ENCODE data around the gene RDH11.
"Not testable (repeated sequence)": the region's sequence is repeated elsewhere in the genome, so short reads cannot be mapped to it uniquely, and the experiment has no call there.

RDH11 gene

DNA sequence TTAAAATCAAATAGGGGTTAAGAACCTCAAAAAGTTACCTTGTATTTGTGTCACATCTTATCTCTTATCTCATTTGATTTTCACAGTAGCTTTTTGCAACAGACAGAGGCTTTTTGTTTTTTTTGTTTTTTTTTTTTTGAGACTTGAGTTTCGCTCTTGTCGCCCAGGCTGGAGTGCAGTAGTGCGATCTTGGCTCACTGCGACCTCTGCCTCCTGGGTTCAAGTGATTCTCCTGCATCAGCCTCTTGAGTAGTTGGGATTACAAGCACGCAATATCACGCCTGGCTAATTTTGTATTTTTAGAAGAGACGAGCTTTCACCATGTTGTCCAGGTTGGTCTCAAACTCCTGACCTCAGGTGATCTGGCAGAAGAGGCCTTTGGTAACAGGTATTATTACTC is 31.8 kb upstream of the RDH11 start:
- Histone ChIP-seq H3K9me3 (ENCODE audit: control insufficient read depth, low read length) (no peaks in the 10 kb centered on the region), H3K36me3 (ENCODE audit: control insufficient read depth, insufficient read depth, low read length) (no peaks in the 10 kb centered on the region), H3K27me3 (replicated peaks; ENCODE audit: control insufficient read depth, insufficient read depth, low read length, poor library complexity, severe bottlenecking) (no peaks in the 10 kb centered on the region), H3K4me1 (ENCODE audit: control insufficient read depth, insufficient read depth, low read length, poor library complexity, severe bottlenecking) (no peaks in the 10 kb centered on the region), H3K27ac (ENCODE audit: insufficient read depth, low read length, poor library complexity, severe bottlenecking) (no peak overlapping the region), H3K4me3 (ENCODE audit: insufficient read depth, low read depth, low read length, poor library complexity, severe bottlenecking) (no peak overlapping the region)
- no peak for DNase-seq

DNA sequence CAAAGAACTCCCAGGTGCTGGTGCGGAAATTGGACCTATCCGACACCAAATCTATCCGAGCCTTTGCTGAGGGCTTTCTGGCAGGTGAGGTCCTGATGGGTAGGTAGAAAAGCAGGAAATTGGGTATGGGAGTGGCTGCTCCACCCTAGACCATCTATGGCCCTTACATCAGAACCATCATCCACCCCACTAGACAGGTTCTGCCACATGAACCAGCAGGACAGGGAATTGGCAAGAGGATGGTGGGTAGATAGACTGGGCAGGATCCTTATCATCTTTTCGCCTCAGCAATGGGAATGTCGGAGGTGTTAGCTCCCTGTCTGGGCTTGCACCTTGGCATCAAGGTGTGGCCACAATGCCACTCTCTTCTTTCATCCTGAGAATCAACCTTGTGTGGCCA is 29.6 kb upstream of the RDH11 start:
- Histone ChIP-seq H3K36me3 (ENCODE audit: control insufficient read depth, insufficient read depth, low read length) (no peaks in the 10 kb centered on the region), H3K9me3 (ENCODE audit: control insufficient read depth, low read length) (no peaks in the 10 kb centered on the region), H3K27ac (ENCODE audit: insufficient read depth, low read length, poor library complexity, severe bottlenecking) (no peak overlapping the region), H3K4me1 (ENCODE audit: control insufficient read depth, insufficient read depth, low read length, poor library complexity, severe bottlenecking) (no peaks in the 10 kb centered on the region), H3K27me3 (replicated peaks; ENCODE audit: control insufficient read depth, insufficient read depth, low read length, poor library complexity, severe bottlenecking) (no peaks in the 10 kb centered on the region), H3K4me3 (ENCODE audit: insufficient read depth, low read depth, low read length, poor library complexity, severe bottlenecking) (no peak overlapping the region)
- DNase-seq: no peak

DNA sequence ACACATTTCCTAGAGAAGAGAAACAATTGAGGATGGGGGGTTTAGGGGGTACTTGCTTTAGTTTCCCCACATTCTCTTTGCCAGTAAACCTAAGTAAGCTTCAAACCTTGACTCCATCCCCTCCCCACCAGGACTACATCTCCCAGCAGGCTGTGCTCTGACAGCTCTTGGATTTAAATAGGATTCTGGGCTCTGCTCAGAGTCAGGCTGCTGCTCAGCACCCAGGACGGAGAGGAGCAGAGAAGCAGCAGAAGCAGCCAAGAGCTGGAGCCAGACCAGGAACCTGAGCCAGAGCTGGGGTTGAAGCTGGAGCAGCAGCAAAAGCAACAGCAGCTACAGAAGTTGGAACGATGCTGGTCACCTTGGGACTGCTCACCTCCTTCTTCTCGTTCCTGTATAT is 26.7 kb upstream of the RDH11 start:
- no peaks in the 10 kb centered on the region for H3K27me3 ChIP-seq (replicated peaks; ENCODE audit: control insufficient read depth, insufficient read depth, low read length, poor library complexity, severe bottlenecking)
- H3K4me1 ChIP-seq (ENCODE audit: control insufficient read depth, insufficient read depth, low read length, poor library complexity, severe bottlenecking): no peaks in the 10 kb centered on the region
- H3K9me3 ChIP-seq (ENCODE audit: control insufficient read depth, low read length): no peaks in the 10 kb centered on the region
- no peaks in the 10 kb centered on the region for H3K36me3 ChIP-seq (ENCODE audit: control insufficient read depth, insufficient read depth, low read length)
- no peak overlapping the region for H3K4me3 ChIP-seq (ENCODE audit: insufficient read depth, low read depth, low read length, poor library complexity, severe bottlenecking)
- DNase-seq: no peak
- H3K27ac ChIP-seq (ENCODE audit: insufficient read depth, low read length, poor library complexity, severe bottlenecking): no peak overlapping the region

DNA sequence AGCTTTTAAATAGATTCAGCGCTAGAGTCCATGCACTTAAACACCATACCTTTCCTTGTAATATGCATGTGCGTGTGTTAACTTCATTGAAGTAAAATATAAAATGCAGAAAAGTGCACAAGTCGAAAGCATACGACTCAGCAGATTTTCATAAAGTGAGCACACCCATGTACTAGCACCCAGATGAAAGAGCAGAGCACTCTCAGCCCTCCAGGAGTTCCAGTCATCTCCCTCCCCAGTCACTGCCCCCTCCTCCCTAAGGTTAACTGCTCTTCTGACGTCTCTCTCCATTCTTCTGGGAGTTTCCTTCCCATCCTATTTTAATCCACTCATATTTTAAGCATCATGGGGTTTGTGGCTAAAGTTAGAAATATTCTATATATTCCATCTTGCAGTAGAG is 26.3 kb upstream of the RDH11 start:
- Histone ChIP-seq H3K27me3 (replicated peaks; ENCODE audit: control insufficient read depth, insufficient read depth, low read length, poor library complexity, severe bottlenecking) (no peaks in the 10 kb centered on the region), H3K36me3 (ENCODE audit: control insufficient read depth, insufficient read depth, low read length) (no peaks in the 10 kb centered on the region), H3K27ac (ENCODE audit: insufficient read depth, low read length, poor library complexity, severe bottlenecking) (no peak overlapping the region), H3K4me1 (ENCODE audit: control insufficient read depth, insufficient read depth, low read length, poor library complexity, severe bottlenecking) (no peaks in the 10 kb centered on the region), H3K9me3 (ENCODE audit: control insufficient read depth, low read length) (no peaks in the 10 kb centered on the region), H3K4me3 (ENCODE audit: insufficient read depth, low read depth, low read length, poor library complexity, severe bottlenecking) (no peak overlapping the region)
- DNase-seq: no peak

DNA sequence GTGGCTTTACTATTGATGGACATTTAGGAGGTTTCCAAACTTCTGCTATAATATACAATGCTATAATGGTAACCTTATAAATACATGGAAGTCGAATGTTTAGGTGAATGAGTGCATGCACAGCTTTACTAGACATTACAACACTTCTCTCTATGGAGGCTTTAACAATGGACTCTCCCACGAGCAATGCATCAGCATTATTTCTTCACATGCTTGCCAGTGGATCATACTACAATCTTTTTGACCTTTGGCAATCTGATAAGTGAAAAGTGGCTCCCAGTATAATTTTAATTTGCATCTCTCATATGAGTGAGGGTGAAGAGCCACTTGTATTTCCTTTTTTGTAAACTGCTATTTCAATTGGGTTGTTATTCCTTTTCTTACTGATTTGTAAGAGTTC is 24.3 kb upstream of the RDH11 start:
- no peak for DNase-seq
- H3K4me3 ChIP-seq (ENCODE audit: insufficient read depth, low read depth, low read length, poor library complexity, severe bottlenecking): no peak overlapping the region
- no peaks in the 10 kb centered on the region for H3K9me3 ChIP-seq (ENCODE audit: control insufficient read depth, low read length)
- no peaks in the 10 kb centered on the region for H3K4me1 ChIP-seq (ENCODE audit: control insufficient read depth, insufficient read depth, low read length, poor library complexity, severe bottlenecking)
- H3K36me3 ChIP-seq (ENCODE audit: control insufficient read depth, insufficient read depth, low read length): no peaks in the 10 kb centered on the region
- H3K27ac ChIP-seq (ENCODE audit: insufficient read depth, low read length, poor library complexity, severe bottlenecking): no peak overlapping the region
- H3K27me3 ChIP-seq (replicated peaks; ENCODE audit: control insufficient read depth, insufficient read depth, low read length, poor library complexity, severe bottlenecking): no peaks in the 10 kb centered on the region

DNA sequence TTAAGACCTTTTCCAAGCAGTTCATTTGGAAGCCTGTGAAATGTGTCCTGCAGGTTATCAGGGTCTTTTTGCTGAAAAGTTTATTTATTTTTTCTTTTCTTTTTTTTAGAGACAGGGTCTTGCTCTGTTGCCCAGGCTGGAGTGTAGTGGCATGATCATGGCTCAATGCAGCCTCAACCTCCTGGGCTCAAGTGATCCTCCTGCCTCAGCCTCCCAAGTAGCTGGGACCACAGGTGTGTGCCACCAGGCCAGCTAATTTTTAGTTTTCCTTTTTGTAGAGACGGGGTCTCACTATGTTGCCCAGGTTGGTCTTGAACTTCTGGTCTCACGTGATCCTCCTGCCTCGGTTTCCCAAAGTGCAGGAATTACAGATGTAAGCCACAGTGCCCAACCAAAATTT is 23.8 kb upstream of the RDH11 start:
- H3K27ac ChIP-seq (ENCODE audit: insufficient read depth, low read length, poor library complexity, severe bottlenecking); H3K9me3 ChIP-seq (ENCODE audit: control insufficient read depth, low read length); H3K27me3 ChIP-seq (replicated peaks; ENCODE audit: control insufficient read depth, insufficient read depth, low read length, poor library complexity, severe bottlenecking); H3K4me3 ChIP-seq (ENCODE audit: insufficient read depth, low read depth, low read length, poor library complexity, severe bottlenecking); H3K36me3 ChIP-seq (ENCODE audit: control insufficient read depth, insufficient read depth, low read length); DNase-seq; H3K4me1 ChIP-seq (ENCODE audit: control insufficient read depth, insufficient read depth, low read length, poor library complexity, severe bottlenecking): not testable (repeated sequence)

DNA sequence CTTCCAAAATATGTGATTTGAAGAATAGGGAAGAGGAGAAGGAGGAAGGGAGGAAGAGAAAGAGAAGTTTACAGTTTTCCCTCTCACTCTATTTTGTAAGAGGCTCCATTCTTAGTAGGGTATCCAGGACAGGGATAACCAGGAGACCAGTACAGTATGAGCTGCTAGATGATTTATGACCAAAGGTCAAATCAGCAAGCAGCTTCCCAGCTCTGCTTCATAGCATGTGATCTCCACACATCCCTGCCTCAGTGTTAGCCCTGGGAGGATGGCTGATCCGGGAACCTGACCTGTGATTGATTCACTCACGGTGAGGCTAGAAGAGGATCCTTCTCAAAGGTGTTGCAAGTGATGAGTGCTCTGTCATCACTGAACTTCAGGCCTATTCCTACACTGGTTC is 22.7 kb upstream of the RDH11 start:
- H3K4me1 ChIP-seq (ENCODE audit: control insufficient read depth, insufficient read depth, low read length, poor library complexity, severe bottlenecking): no peaks in the 10 kb centered on the region
- no peak for DNase-seq
- H3K9me3 ChIP-seq (ENCODE audit: control insufficient read depth, low read length): no peaks in the 10 kb centered on the region
- H3K36me3 ChIP-seq (ENCODE audit: control insufficient read depth, insufficient read depth, low read length): no peaks in the 10 kb centered on the region
- H3K27me3 ChIP-seq (replicated peaks; ENCODE audit: control insufficient read depth, insufficient read depth, low read length, poor library complexity, severe bottlenecking): no peaks in the 10 kb centered on the region
- H3K4me3 ChIP-seq (ENCODE audit: insufficient read depth, low read depth, low read length, poor library complexity, severe bottlenecking): no peak overlapping the region
- no peak overlapping the region for H3K27ac ChIP-seq (ENCODE audit: insufficient read depth, low read length, poor library complexity, severe bottlenecking)

DNA sequence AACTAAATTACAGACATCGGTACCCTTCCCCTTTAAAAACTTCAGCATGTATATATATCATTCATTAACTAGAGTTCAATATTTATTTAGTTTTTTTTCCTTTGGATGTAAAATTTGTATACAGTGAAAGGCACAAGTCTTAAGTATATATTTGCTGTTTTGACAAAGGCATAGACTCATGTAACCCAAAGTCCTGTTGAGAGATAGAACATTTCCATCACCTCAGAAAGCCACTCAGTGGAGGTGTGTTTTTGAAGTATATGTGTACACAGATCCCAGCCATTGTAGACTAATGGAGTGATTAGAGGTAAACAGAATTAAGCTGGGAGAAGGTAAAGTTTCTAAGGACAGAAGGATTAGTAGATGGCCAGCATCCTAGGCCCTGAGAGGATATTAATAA is 21.5 kb upstream of the RDH11 start:
- no peaks in the 10 kb centered on the region for H3K27me3 ChIP-seq (replicated peaks; ENCODE audit: control insufficient read depth, insufficient read depth, low read length, poor library complexity, severe bottlenecking)
- no peak overlapping the region for H3K4me3 ChIP-seq (ENCODE audit: insufficient read depth, low read depth, low read length, poor library complexity, severe bottlenecking)
- no peak for DNase-seq
- no peaks in the 10 kb centered on the region for H3K4me1 ChIP-seq (ENCODE audit: control insufficient read depth, insufficient read depth, low read length, poor library complexity, severe bottlenecking)
- H3K9me3 ChIP-seq (ENCODE audit: control insufficient read depth, low read length): no peaks in the 10 kb centered on the region
- no peaks in the 10 kb centered on the region for H3K36me3 ChIP-seq (ENCODE audit: control insufficient read depth, insufficient read depth, low read length)
- H3K27ac ChIP-seq (ENCODE audit: insufficient read depth, low read length, poor library complexity, severe bottlenecking): no peak overlapping the region

DNA sequence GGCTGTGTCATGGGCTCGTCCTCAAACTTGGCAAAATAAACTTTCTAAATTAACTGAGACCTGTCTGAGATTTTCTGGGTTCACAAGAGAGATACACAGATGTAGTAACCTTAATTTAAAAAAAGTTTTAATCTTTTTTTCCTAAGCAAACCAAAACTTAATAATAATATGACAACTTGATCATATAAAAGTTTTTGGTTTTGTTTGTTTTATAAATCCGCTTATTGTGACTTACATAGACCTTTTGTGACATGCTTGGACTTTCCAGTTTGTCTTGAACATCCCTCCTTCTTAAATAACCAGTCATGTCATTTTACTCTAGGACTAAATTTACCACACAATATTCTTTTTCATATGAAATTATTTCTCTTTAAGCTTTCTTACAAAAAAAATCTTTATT is 14.6 kb upstream of the RDH11 start:
- DNase-seq: no peak
- H3K9me3 ChIP-seq (ENCODE audit: control insufficient read depth, low read length): no peaks in the 10 kb centered on the region
- no peaks in the 10 kb centered on the region for H3K36me3 ChIP-seq (ENCODE audit: control insufficient read depth, insufficient read depth, low read length)
- H3K27ac ChIP-seq (ENCODE audit: insufficient read depth, low read length, poor library complexity, severe bottlenecking): no peak overlapping the region
- no peak overlapping the region for H3K4me3 ChIP-seq (ENCODE audit: insufficient read depth, low read depth, low read length, poor library complexity, severe bottlenecking)
- no peaks in the 10 kb centered on the region for H3K27me3 ChIP-seq (replicated peaks; ENCODE audit: control insufficient read depth, insufficient read depth, low read length, poor library complexity, severe bottlenecking)
- H3K4me1 ChIP-seq (ENCODE audit: control insufficient read depth, insufficient read depth, low read length, poor library complexity, severe bottlenecking): no peaks in the 10 kb centered on the region

DNA sequence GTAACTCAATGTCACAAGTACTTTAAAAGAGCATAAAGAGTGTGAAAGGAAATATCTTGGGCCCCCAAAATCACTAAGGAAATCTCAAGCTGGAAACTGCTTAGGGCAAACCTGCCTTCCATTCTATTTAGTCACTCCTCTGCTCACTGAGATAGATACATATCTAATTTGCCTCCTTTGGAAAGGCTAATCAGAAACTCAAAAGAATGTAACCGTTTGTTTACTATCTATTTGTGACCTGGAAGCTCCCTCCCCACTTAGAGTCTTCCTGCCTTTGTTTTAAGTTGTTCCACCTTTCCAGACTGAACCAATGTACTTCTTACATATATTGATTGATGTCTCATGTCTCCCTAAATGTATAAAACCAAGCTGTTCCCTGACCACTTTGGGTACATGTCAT is 14.2 kb upstream of the RDH11 start:
- not testable (repeated sequence) for H3K4me3 ChIP-seq (ENCODE audit: insufficient read depth, low read depth, low read length, poor library complexity, severe bottlenecking); H3K4me1 ChIP-seq (ENCODE audit: control insufficient read depth, insufficient read depth, low read length, poor library complexity, severe bottlenecking)

DNA sequence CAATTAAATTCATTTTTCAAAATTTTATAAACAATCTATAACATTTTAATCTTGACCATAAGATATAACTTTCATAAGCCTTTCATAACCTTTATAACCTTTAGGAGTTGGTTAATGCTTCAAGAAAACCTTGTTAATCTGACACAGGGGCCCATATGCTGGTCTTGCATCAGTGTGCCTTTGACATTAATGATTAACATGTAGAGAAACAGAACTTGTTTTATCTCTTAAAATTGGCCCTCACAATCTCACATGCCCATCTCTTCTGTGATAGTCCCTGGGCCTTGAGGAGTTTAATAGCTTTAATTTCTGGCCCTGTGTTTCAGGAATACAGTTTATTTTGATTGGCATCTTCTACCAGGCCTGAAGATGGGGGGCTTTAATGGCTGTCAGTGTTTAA is 13.8 kb upstream of the RDH11 start:
- H3K36me3 ChIP-seq (ENCODE audit: control insufficient read depth, insufficient read depth, low read length); H3K4me1 ChIP-seq (ENCODE audit: control insufficient read depth, insufficient read depth, low read length, poor library complexity, severe bottlenecking); H3K4me3 ChIP-seq (ENCODE audit: insufficient read depth, low read depth, low read length, poor library complexity, severe bottlenecking); H3K27me3 ChIP-seq (replicated peaks; ENCODE audit: control insufficient read depth, insufficient read depth, low read length, poor library complexity, severe bottlenecking); H3K27ac ChIP-seq (ENCODE audit: insufficient read depth, low read length, poor library complexity, severe bottlenecking); DNase-seq; H3K9me3 ChIP-seq (ENCODE audit: control insufficient read depth, low read length): not testable (repeated sequence)

More for the DNA sequence above, 14.2 kb upstream of the RDH11 start:
- not testable (repeated sequence) for H3K36me3 ChIP-seq (ENCODE audit: control insufficient read depth, insufficient read depth, low read length); H3K9me3 ChIP-seq (ENCODE audit: control insufficient read depth, low read length); DNase-seq; H3K27ac ChIP-seq (ENCODE audit: insufficient read depth, low read length, poor library complexity, severe bottlenecking); H3K27me3 ChIP-seq (replicated peaks; ENCODE audit: control insufficient read depth, insufficient read depth, low read length, poor library complexity, severe bottlenecking)
